Sigmoid colon (tissue), 4 donors: ENCODE data around the gene FBXW11.

Experiments used
- CTCF ChIP-seq, 4 experiments: fragments of 450-650 bp in 3 of 4; fragments of 200-600 bp in 1 of 4; IDR thresholded peaks; one replicate each; pipeline ENCODE4 v1.5.1; 2016 to 2019; ENCODE audit warnings: antibody characterized with exemption in 4 of 4, mild to moderate bottlenecking in 3 of 4, moderate library complexity in 2 of 4
- EP300 ChIP-seq, 4 donors: sonication (generic); formaldehyde crosslinking; IDR thresholded peaks; one replicate each; pipeline ENCODE4 v1.6.1; 2017; ENCODE audit warnings: antibody characterized with exemption in 4 of 4
- POLR2A ChIP-seq, 2 donors: fragments of 450-650 bp; IDR thresholded peaks; one replicate each; pipeline ENCODE4 v1.6.1; 2016; ENCODE audit warnings: antibody characterized with exemption in 2 of 2, mild to moderate bottlenecking in 2 of 2, moderate library complexity in 2 of 2
- POLR2AphosphoS5 ChIP-seq, 4 donors: sonication (generic); formaldehyde crosslinking; IDR thresholded peaks; one replicate each; pipeline ENCODE4 v1.6.1; 2017; ENCODE audit warnings: antibody characterized with exemption in 4 of 4

GRCh38 chr5:171990713-171991015, 15.8 kb downstream of the FBXW11 start:
- no peak for TF ChIP-seq CTCF (IDR thresholded peaks at IDR 0.05)
- no peak for TF ChIP-seq EP300 (IDR thresholded peaks at IDR 0.05)
- no peak for TF ChIP-seq POLR2A (IDR thresholded peaks at IDR 0.05)
- TF ChIP-seq POLR2AphosphoS5 (IDR thresholded peaks at IDR 0.05): no peak
